ENCODE results near the gene CCDC146.
"Not testable (repeated sequence)": the region's sequence is repeated elsewhere in the genome, so short reads cannot be mapped to it uniquely, and the experiment has no call there.

The CCDC146 gene

GRCh38 chr7:77121860-77122681 is at the start of gene CCDC146:
Gene CCDC146, plus strand, starts transcription at chr7:77122615. Its CDS starts 45,054 bp downstream, at chr7:77167669.
- peak; percentile 95 for DNase-seq

- DNase-seq = not testable (repeated sequence)
These were observed 47.5 kb upstream of the CCDC146 start for GRCh38 chr7:77074786-77075396.

- DNase-seq = not testable (repeated sequence)
These were observed 45.4 kb upstream of the CCDC146 start for GRCh38 chr7:77077060-77077459.

- not testable (repeated sequence) for DNase-seq
These were observed 43.3 kb upstream of the CCDC146 start for GRCh38 chr7:77079112-77079511.

GRCh38 chr7:77079624-77080023 is 42.8 kb upstream of the CCDC146 start:
- DNase-seq = not testable (repeated sequence)

- DNase-seq = not testable (repeated sequence)
These were observed 42.2 kb upstream of the CCDC146 start for GRCh38 chr7:77080236-77080635.

GRCh38 chr7:77082192-77082591 is 40.2 kb upstream of the CCDC146 start:
- not testable (repeated sequence) for DNase-seq

GRCh38 chr7:77092301-77092700 is 30.1 kb upstream of the CCDC146 start:
- not testable (repeated sequence) for DNase-seq

- DNase-seq = not testable (repeated sequence)
These were observed 21.9 kb upstream of the CCDC146 start for GRCh38 chr7:77100501-77100900.

- DNase-seq = not testable (repeated sequence)
These were observed 21.2 kb upstream of the CCDC146 start for GRCh38 chr7:77101187-77101586.

- not testable (repeated sequence) for DNase-seq
These were observed 19.7 kb upstream of the CCDC146 start for GRCh38 chr7:77102671-77103070.

- not testable (repeated sequence) for DNase-seq
These were observed 16.5 kb upstream of the CCDC146 start for GRCh38 chr7:77105904-77106303.

GRCh38 chr7:77107659-77108058 is 14.8 kb upstream of the CCDC146 start:
- not testable (repeated sequence) for DNase-seq

GRCh38 chr7:77108362-77108761 is 14.1 kb upstream of the CCDC146 start:
- not testable (repeated sequence) for DNase-seq

- not testable (repeated sequence) for DNase-seq
These were observed 9.6 kb upstream of the CCDC146 start for GRCh38 chr7:77112719-77113306.

GRCh38 chr7:77125486-77125885 is 3.1 kb downstream of the CCDC146 start:
- not testable (repeated sequence) for DNase-seq

- peak; percentile 40 for DNase-seq
These were observed 4.6 kb downstream of the CCDC146 start for GRCh38 chr7:77127009-77127408.

- not testable (repeated sequence) for DNase-seq
These were observed 6.4 kb downstream of the CCDC146 start for GRCh38 chr7:77128582-77129410.

GRCh38 chr7:77131781-77132180 is 9.4 kb downstream of the CCDC146 start:
- DNase-seq = not testable (repeated sequence)

GRCh38 chr7:77138668-77139067 is 16.3 kb downstream of the CCDC146 start:
- DNase-seq = not testable (repeated sequence)

GRCh38 chr7:77140291-77140690 is 17.9 kb downstream of the CCDC146 start:
- DNase-seq = not testable (repeated sequence)

GRCh38 chr7:77152232-77152631 is 29.8 kb downstream of the CCDC146 start:
- not testable (repeated sequence) for DNase-seq
